HEK293 (cell line): ENCODE results near the gene FAR1.

Experiments used
- BCL11A ChIP-seq: fragments of 450-650 bp; formaldehyde crosslinking; IDR thresholded peaks from 2 replicates; pipeline ENCODE4 v1.5.1; 2016; ENCODE audit warnings: low read depth, missing biosample characterization, missing genetic modification characterization
- TCF7L2 ChIP-seq: IDR thresholded peaks from 2 replicates; pipeline ENCODE4 v1.6.1; 2011; ENCODE audit warnings: low read depth, mild to moderate bottlenecking, inconsistent platforms, low read length, moderate library complexity, borderline replicate concordance
- TRIM28 ChIP-seq: IDR thresholded peaks from 2 replicates; pipeline ENCODE4 v1.6.1; 2011; ENCODE audit warnings: low read length, control low read depth, borderline replicate concordance
- ZBTB1 ChIP-seq: fragments of 450-650 bp; formaldehyde crosslinking; IDR thresholded peaks from 2 replicates; pipeline ENCODE4 v1.5.1; 2016; ENCODE audit warnings: missing biosample characterization, missing genetic modification characterization
- ZNF48 ChIP-seq: fragments of 450-650 bp; formaldehyde crosslinking; IDR thresholded peaks from 2 replicates; pipeline ENCODE4 v1.5.1; 2016; ENCODE audit warnings: missing biosample characterization, missing genetic modification characterization
- TF ChIP-seq, protein P1 (sequence below): fragments of 450-650 bp; formaldehyde crosslinking; IDR thresholded peaks from 2 replicates; pipeline ENCODE4 v1.5.1; 2016; ENCODE audit warnings: missing biosample characterization, missing genetic modification characterization

DNA sequence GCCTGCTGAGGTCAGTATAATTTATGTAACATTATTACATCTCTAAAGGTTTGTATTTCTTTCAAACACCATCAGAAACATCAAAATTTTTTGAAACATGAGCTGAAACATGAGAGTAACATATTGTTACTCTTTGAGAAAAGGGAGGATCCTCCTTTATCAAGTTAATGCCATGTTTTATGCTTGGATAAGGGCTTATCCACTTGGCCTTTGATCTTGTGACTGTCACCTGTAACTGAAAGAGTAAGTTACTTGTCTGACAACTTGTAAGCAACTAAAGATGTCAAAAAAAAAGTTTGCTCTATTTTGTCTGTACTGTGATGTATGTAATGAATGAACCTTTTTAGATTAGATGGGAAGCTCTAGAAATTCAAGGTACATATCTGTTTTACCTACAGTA, 59.6 kb downstream of the FAR1 start:
- no peak for TF ChIP-seq ZNF48 (tag by site-specific recombination)
- no peak for TF ChIP-seq TCF7L2
- TF ChIP-seq, protein P1, sequence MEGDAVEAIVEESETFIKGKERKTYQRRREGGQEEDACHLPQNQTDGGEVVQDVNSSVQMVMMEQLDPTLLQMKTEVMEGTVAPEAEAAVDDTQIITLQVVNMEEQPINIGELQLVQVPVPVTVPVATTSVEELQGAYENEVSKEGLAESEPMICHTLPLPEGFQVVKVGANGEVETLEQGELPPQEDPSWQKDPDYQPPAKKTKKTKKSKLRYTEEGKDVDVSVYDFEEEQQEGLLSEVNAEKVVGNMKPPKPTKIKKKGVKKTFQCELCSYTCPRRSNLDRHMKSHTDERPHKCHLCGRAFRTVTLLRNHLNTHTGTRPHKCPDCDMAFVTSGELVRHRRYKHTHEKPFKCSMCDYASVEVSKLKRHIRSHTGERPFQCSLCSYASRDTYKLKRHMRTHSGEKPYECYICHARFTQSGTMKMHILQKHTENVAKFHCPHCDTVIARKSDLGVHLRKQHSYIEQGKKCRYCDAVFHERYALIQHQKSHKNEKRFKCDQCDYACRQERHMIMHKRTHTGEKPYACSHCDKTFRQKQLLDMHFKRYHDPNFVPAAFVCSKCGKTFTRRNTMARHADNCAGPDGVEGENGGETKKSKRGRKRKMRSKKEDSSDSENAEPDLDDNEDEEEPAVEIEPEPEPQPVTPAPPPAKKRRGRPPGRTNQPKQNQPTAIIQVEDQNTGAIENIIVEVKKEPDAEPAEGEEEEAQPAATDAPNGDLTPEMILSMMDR (tag by site-specific recombination): no peak
- no peak for TF ChIP-seq ZBTB1 (tag by site-specific recombination)
- TF ChIP-seq BCL11A (tag by site-specific recombination): no peak
- TF ChIP-seq TRIM28: no peak
